Measurements from ENCODE around the gene GALNT16.

- TF ChIP-seq, protein P1, sequence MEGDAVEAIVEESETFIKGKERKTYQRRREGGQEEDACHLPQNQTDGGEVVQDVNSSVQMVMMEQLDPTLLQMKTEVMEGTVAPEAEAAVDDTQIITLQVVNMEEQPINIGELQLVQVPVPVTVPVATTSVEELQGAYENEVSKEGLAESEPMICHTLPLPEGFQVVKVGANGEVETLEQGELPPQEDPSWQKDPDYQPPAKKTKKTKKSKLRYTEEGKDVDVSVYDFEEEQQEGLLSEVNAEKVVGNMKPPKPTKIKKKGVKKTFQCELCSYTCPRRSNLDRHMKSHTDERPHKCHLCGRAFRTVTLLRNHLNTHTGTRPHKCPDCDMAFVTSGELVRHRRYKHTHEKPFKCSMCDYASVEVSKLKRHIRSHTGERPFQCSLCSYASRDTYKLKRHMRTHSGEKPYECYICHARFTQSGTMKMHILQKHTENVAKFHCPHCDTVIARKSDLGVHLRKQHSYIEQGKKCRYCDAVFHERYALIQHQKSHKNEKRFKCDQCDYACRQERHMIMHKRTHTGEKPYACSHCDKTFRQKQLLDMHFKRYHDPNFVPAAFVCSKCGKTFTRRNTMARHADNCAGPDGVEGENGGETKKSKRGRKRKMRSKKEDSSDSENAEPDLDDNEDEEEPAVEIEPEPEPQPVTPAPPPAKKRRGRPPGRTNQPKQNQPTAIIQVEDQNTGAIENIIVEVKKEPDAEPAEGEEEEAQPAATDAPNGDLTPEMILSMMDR (IDR thresholded peaks at IDR 0.05; ENCODE audit: borderline replicate concordance, extremely low read depth, low read length, poor library complexity, severe bottlenecking) = no peak
- no peak for TF ChIP-seq EZH2 (IDR thresholded peaks at IDR 0.05; ENCODE audit: borderline replicate concordance, low read depth, low read length, severe bottlenecking)
Observed at GRCh38 chr14:69268223-69268622, 8.3 kb downstream of the GALNT16 start.
